Hematopoietic multipotent progenitor cell treated with erythropoietin and hydrocortisone succinate and interleukin-3 and kit ligand, for 6 days (in vitro differentiated cells): ENCODE results near the gene CWC25.

ENCODE experiments used
- DNase-seq: peaks from one replicate; pipeline ENCODE4 v3.0.0-alpha.2; 2015

CWC25 gene

DNA sequence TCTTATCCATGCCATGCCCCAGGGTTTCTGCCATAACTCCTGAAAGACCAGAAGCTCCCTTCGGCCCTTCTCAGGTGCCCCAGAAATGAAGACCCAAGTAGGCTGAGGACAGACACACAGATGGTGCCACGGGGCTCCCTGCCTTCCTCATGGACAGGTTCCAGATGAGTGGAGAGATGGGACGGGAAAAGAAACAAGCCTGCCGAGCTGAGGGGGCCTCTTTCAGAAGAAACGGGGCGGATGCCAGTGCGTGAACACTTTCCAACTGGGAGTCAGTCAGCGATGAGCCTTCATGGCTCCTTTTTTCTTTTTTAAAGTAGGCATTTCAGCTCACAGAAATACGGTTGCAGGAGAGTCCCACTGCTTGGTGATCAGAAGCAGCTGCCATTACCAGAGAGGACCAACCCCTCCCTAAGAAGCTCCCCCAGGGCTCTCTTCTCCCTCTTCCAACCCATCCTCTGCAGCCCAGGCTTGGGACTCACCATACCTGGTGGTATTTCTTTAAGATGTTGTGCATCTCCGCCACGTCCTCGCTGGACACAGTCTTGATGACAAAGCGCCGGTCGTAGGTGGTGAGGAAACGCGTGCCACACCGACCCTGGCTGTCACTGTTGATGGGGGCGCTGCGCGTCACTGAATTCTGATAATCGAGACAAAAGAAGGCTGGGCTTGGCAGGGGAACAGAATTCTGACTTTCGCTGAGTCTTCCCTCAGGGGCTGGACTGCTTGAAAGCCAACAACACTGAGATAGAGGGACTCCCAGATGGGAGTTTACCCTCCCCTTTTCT, 45.0 kb downstream of the CWC25 start:
- DNase-seq, result no peak

DNA sequence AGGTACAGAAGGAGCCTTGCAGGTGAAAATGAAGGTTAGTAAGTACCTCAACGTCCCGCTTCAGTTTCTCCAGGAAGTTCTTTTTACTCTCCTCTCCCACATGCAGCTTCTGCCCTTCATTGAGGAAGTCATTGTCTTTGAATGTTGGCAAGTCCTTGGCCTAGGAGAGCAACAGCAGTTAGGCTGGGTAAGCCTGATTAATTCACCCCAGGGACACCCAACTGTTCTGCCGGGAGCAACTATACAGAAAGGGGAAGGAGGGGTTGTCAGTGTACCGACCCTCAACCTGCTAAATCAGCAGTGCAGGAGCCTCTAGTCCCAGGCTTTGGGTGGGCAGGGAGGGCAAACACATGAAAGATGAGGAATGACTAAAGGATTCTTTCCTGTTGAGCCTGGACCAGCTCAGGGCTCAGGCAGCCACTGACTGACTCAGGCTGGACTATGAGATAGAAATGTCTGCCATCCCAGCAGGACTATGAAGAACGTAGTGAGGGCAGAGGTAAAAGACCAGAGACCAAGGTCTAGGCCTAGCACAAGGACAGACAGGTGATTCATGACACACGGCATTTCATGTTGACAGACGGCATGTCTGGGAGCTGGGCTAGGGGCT, 47.4 kb downstream of the CWC25 start:
- no peak for DNase-seq

DNA sequence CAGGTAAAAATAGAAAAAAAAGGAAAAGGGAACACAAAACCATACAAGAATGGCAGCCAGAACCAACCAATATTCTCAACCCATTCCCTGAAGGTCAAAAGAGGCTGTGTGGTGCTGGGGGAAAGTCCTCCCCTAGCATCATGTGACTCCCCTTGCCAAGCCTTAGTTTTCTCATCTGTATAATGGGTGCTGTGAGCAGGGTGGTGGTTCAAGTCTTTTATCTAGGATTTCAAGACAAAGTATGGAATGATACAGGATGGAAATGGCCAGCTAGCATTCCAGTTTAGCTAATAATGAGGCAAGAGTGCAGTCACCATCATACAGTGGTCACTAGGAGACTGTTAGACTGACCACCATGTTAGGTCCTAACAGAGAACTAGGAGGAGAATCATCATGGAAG, 51.9 kb downstream of the CWC25 start:
- DNase-seq, result no peak

DNA sequence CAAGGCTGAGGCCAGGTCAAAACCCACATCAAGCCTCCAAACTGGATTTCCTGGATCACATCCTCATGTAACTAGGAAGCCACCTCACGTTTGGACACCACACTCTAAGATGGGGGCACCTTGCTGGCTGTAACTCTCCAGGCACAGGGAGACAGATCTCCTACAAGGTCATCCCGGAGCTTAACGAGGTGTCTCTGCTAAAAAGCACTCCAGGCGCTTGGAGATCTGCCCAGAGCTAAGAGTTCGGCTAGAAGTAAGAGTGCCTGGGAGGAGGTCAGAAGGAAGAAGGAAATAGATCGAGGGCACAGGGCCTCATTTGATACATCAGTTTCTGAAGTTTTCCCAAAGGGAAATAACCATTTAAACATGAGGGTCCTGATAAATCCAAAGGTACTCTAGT, 56.7 kb downstream of the CWC25 start:
- no peak for DNase-seq

DNA sequence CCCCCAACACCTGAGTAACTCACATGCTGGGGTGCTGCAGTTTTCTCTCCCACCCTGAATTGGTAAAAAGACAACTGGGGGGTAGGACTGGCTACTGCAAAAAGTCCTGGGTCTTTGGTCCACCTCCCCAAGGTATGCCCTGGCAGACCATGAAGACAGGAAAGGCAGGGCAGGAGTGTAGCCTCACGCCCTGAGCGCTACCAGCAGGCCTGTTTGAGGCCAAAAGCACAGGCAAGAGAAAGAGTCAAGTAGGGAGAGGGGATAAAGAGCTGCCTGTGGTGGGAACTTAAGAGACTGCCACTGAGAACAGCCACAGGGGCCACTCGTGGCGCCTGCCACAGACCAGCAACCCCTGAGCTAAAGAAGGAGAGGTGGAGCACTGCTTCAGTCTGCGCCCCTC, 58.8 kb downstream of the CWC25 start:
- no peak for DNase-seq

DNA sequence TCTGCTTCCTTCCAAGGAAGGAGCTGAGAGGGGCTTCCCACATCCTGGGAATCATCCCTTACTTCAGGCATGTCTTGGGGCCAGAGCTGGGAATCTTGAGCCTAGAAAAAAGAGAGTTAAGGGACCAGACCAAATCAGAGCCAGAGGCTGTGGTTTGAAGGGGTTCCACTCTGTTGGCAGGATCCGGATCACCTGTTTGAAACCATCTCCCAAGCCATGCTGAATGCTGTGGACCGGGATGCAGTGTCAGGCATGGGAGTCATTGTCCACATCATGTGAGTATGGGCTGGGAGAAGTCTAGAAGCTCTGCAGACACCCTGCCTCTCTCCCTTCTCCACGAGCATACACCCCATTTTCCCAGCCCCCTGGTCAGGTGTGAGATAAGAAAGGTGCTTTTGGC, 62.9 kb downstream of the CWC25 start:
- DNase-seq, result no peak

DNA sequence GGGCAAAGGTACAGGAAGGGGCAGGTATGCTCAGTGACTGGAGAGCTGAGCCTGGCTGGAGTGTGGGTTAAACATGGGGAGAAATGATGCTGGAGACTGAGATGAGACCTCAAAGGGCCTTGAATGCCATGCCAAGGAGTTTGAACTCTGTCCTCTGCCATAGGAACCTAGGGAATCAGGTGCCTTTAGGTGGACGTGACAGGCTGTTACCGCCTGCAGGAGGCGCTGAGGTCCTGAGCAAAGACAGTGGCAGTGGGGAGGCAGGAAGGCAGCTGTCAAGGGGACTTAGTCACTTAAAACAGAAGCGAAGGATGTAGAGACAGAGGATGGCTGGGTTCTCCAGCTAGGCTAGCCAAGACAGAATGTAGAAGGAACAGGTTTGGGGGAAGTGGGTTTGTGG, 63.5 kb downstream of the CWC25 start:
- DNase-seq, result peak; percentile 57

DNA sequence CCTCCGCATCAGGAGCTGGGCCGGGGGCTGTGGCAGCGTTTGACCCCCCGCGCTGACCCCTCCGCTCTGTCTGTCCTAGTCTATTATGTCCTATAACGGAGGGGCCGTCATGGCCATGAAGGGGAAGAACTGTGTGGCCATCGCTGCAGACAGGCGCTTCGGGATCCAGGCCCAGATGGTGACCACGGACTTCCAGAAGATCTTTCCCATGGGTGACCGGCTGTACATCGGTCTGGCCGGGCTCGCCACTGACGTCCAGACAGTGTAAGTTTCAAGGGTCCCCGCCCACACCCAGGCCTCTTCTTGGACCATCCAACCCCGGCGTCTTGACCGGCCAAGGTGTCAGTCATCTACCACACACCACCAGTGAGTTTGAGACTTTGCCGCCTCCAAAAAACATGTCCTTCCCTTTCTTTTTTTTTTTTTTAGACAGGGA, 72.0 kb downstream of the CWC25 start:
- DNase-seq, result no peak

DNA sequence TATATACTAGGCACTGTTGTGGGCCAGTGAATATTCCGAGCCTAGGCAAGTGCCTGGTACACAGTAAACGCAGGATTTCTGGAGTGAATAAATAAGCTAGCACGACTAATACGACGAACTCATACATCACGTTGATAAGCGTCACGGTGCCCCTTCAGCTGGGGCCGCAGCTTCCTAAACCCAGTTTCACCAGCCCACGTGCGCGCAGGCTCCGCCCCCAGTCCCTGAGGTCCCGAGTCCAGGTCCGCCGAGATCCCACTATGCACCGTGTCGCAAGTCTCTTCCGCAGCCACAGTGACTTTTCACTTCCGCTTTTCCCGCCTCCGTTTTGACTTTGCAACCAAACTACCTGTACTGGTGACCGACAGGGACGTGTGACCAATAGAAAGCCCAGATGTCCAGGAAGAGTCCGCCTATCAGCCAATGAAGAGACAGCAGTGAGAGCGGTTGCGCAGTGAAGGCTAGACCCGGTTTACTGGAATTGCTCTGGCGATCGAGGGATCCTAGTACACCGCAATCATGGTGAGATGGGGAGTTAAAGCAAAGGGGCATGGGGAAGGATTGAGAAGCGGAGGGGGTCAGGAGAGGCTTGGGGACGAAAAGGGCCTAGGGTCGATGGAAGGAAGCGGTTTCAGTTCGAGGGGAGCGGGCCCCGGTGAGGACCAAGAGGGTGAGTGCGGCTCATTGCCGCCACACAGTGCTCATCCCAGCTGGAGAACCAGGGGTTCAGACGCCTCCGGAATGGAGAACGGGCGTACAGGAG, 72.6 kb downstream of the CWC25 start, which contains the start of gene PSMB3:
TSS of gene PSMB3 (plus strand) at position 434 of the 763 bp plus-strand sequence. CDS start at position 520, 86 bp downstream.
- DNase-seq, result peak; percentile 100

DNA sequence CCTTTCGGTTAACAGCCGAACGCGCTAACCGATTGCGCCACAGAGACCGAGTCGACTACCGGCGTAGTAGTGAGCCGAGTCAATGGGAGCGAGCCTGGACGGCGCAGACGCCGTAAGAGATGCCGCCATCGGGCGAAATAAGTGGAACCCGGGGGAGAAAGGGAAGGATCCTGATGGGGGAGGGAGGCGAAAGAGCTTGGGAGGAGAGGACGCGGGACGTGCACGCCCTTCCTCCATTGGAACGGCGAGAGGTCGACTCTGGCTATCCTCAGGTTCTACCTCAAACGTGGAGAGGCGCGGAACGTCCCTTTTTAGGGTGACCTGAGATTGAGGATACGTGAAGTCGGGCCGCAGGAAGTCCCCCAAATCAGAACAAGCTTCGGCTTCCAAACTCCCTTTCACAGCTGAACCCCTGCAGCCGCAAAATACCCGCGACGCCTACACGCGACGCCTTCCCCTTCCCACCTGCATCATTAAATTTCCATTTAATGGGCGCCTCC, 73.3 kb downstream of the CWC25 start:
- DNase-seq, result peak; percentile 83

DNA sequence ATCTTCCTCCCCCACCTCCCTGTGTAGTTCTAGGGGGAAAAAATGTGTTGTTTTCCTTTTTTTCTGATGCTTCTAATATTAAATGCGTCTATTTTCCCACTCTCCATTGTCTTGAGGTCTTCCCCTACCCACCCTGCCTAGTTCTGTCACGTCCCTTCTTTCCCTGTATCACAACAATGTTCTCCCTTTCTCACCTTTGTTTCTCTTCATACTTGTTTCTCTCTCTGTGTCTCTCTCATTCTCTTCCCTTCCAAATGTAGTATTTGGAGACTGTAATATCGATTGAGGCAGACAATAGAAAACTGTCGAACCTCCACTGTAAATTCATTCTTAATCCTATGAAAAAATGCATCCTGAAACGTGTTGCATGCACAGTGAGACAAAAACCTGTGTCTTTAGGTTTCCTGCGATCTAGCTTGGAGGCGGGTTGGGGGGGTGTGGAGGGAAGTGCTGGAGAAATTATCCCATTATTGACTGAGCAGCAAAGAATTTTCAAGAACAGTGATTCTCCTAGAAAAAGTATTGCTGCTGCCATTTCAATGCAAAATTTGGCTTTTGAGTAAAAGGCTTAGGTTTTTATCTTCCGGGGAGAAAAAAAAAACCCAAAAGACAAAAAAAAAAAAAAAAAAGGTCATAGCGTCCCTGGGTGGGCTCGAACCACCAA, 73.8 kb downstream of the CWC25 start:
- no peak for DNase-seq
